Smooth muscle cell (in vitro differentiated cells): ENCODE results near the gene C21orf58. TPM values are rescaled to one million over a fixed set of nuclear protein-coding genes. Genes with fewer than 3 reads are reported as not detected.

Experiments used
- DNase-seq: peaks from one replicate; lab custom pipeline; 2025; ENCODE audit not compliant: unreplicated experiment; lab: John Stamatoyannopoulos, UW
- H2AFZ ChIP-seq: fragments of 200-600 bp; sonication (generic); 2 replicates; pipeline ENCODE4 v1.6.0; 2016; ENCODE audit warnings: antibody characterized with exemption, low read depth, mild to moderate bottlenecking
- H3F3A ChIP-seq: fragments of 200-600 bp; sonication (generic); 2 replicates; pipeline ENCODE4 v1.6.0; 2017; ENCODE audit warnings: antibody characterized with exemption, low read depth
- H3K27ac ChIP-seq: fragments of 200-600 bp; sonication (generic); 2 replicates; pipeline ENCODE4 v1.5.1; 2016; ENCODE audit warnings: low read depth, mild to moderate bottlenecking
- H3K27me3 ChIP-seq: fragments of 200-600 bp; sonication (generic); 2 replicates; pipeline ENCODE4 v1.6.1; 2016; ENCODE audit warnings: low read depth, mild to moderate bottlenecking
- H3K36me3 ChIP-seq: fragments of 200-600 bp; sonication (generic); 2 replicates; pipeline ENCODE4 v1.5.1; 2016; ENCODE audit warnings: low read depth
- H3K4me1 ChIP-seq: fragments of 200-600 bp; sonication (generic); 2 replicates; pipeline ENCODE4 v1.5.1; 2016; ENCODE audit warnings: low read depth
- H3K4me2 ChIP-seq: fragments of 200-600 bp; sonication (generic); 2 replicates; pipeline ENCODE4 v1.6.0; 2016; ENCODE audit warnings: mild to moderate bottlenecking
- H3K4me3 ChIP-seq: fragments of 200-600 bp; sonication (generic); 2 replicates; pipeline ENCODE4 v1.5.1; 2016; ENCODE audit warnings: mild to moderate bottlenecking
- H3K79me2 ChIP-seq: fragments of 200-600 bp; sonication (generic); 2 replicates; pipeline ENCODE4 v1.6.0; 2016; ENCODE audit warnings: low read depth, mild to moderate bottlenecking
- H3K9ac ChIP-seq: fragments of 200-600 bp; sonication (generic); 2 replicates; pipeline ENCODE4 v1.6.0; 2016; ENCODE audit warnings: low read depth
- H3K9me3 ChIP-seq: fragments of 200-600 bp; sonication (generic); replicated peaks from 2 replicates; pipeline ENCODE4 v1.5.1; 2016; ENCODE audit warnings: low read depth
- H4K20me1 ChIP-seq: fragments of 200-600 bp; sonication (generic); 2 replicates; pipeline ENCODE4 v1.6.0; 2016; ENCODE audit warnings: low read depth
- WGBS: methylation state at CpG from one replicate; pipeline ENCODE4 v1.1.7; 2016; ENCODE audit warnings: low lambda C conversion rate; 5-methylcytosine and 5-hydroxymethylcytosine counted together
- polyA plus RNA-seq: library from polyadenylated mRNA; unstranded; fragments of >200 nt; fragmentation: Nextera tagmentation; extraction: Ambion mirVana; gene quantifications from 2 replicates; pipeline ENCODE4 v1.2.1, GENCODE V29; 2016
- total RNA-seq: library from RNA; depleted of rRNA; stranded (reverse); fragments of >200 nt; gene quantifications from 2 replicates; pipeline ENCODE4 v1.2.3, GENCODE V29; 2014
- TF ChIP-seq, protein P1 (sequence below): fragments of 200-600 bp; sonication (generic); IDR thresholded peaks from 2 replicates; pipeline ENCODE4 v1.5.1; 2017; ENCODE audit warnings: borderline replicate concordance, mild to moderate bottlenecking, antibody characterized with exemption; ENCODE audit not compliant: insufficient read depth, poor library complexity, severe bottlenecking

C21orf58 gene
- total and polyA plus RNA-seq, 2 experiments from 2014 or later = 3.9 to 4.5 TPM

- H3K36me3 ChIP-seq = peaks cover 13% of the 10 kb centered on the region
- no peak overlapping the region for H3K4me2 ChIP-seq
- DNase-seq = no peak
- H3F3A ChIP-seq = no peaks in the 10 kb centered on the region
- H2AFZ ChIP-seq = no peak overlapping the region
- H3K27me3 ChIP-seq = no peaks in the 10 kb centered on the region
- no peaks in the 10 kb centered on the region for H3K9me3 ChIP-seq
- H3K79me2 ChIP-seq = no peaks in the 10 kb centered on the region
- H4K20me1 ChIP-seq = peaks cover 28% of the 10 kb centered on the region
- H3K27ac ChIP-seq = no peak overlapping the region
- WGBS = 98% methylated on average over 22 of the region's 22 CpGs
- TF ChIP-seq, protein P1, sequence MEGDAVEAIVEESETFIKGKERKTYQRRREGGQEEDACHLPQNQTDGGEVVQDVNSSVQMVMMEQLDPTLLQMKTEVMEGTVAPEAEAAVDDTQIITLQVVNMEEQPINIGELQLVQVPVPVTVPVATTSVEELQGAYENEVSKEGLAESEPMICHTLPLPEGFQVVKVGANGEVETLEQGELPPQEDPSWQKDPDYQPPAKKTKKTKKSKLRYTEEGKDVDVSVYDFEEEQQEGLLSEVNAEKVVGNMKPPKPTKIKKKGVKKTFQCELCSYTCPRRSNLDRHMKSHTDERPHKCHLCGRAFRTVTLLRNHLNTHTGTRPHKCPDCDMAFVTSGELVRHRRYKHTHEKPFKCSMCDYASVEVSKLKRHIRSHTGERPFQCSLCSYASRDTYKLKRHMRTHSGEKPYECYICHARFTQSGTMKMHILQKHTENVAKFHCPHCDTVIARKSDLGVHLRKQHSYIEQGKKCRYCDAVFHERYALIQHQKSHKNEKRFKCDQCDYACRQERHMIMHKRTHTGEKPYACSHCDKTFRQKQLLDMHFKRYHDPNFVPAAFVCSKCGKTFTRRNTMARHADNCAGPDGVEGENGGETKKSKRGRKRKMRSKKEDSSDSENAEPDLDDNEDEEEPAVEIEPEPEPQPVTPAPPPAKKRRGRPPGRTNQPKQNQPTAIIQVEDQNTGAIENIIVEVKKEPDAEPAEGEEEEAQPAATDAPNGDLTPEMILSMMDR = no peak
- H3K9ac ChIP-seq = no peak overlapping the region
- H3K4me1 ChIP-seq = no peaks in the 10 kb centered on the region
- no peak overlapping the region for H3K4me3 ChIP-seq
These were observed 59.5 kb downstream of the C21orf58 start for GRCh38 chr21:46264046-46264689.

DNA sequence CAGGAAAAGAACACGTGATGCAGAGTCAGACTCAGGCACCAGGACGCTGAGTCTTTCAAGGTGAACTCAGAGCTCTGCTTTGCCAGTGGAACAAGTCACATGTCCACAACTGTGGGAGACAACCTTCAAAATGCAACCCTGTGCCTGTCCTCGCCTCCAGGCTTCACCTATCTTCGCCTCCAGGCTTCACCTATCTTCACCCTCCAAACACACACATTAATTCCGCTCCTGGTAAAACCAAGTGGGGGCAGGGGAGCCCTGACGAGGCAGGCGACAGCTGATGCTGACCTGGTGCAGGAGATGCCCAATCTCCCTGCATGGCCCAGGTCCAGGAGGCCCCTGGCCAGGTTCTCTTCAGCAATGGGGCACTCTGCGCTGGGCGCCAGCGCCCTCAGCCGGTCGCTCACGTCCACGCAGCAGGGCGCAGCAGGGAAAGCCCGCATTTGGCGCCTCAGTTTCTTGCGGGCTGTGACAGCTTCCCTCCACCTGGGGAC, 67.1 kb downstream of the C21orf58 start:
- H3K27me3 ChIP-seq = no peaks in the 10 kb centered on the region
- H3K79me2 ChIP-seq = no peaks in the 10 kb centered on the region
- peaks cover 3% of the 10 kb centered on the region for H4K20me1 ChIP-seq
- no peaks in the 10 kb centered on the region for H3F3A ChIP-seq
- H3K36me3 ChIP-seq = peaks cover 37% of the 10 kb centered on the region
- no peak overlapping the region for H3K9ac ChIP-seq
- 98% methylated on average over 18 of the region's 18 CpGs for WGBS
- H3K27ac ChIP-seq = no peak overlapping the region
- TF ChIP-seq, protein P1 = no peak
- no peak overlapping the region for H3K4me3 ChIP-seq
- no peak overlapping the region for H2AFZ ChIP-seq
- no peaks in the 10 kb centered on the region for H3K4me1 ChIP-seq
- H3K4me2 ChIP-seq = no peak overlapping the region
- no peak for DNase-seq
- no peaks in the 10 kb centered on the region for H3K9me3 ChIP-seq

GRCh38 chr21:46255758-46256337, 67.8 kb downstream of the C21orf58 start:
- TF ChIP-seq, protein P1 = no peak
- no peaks in the 10 kb centered on the region for H3K27me3 ChIP-seq
- H3K4me2 ChIP-seq = no peak overlapping the region
- DNase-seq = no peak
- peaks cover 42% of the 10 kb centered on the region for H3K36me3 ChIP-seq
- no peak overlapping the region for H3K27ac ChIP-seq
- no peaks in the 10 kb centered on the region for H3K9me3 ChIP-seq
- 93% methylated on average over 6 of the region's 6 CpGs for WGBS
- peaks cover 3% of the 10 kb centered on the region for H4K20me1 ChIP-seq
- H2AFZ ChIP-seq = no peak overlapping the region
- no peaks in the 10 kb centered on the region for H3K79me2 ChIP-seq
- H3K4me1 ChIP-seq = no peaks in the 10 kb centered on the region
- H3F3A ChIP-seq = no peaks in the 10 kb centered on the region
- H3K4me3 ChIP-seq = no peak overlapping the region
- no peak overlapping the region for H3K9ac ChIP-seq
